ENCODE measurements around the gene ACSL5.
"Not testable (repeated sequence)": the region's sequence is repeated elsewhere in the genome, so short reads cannot be mapped to it uniquely, and the experiment has no call there.

ACSL5 gene

DNA sequence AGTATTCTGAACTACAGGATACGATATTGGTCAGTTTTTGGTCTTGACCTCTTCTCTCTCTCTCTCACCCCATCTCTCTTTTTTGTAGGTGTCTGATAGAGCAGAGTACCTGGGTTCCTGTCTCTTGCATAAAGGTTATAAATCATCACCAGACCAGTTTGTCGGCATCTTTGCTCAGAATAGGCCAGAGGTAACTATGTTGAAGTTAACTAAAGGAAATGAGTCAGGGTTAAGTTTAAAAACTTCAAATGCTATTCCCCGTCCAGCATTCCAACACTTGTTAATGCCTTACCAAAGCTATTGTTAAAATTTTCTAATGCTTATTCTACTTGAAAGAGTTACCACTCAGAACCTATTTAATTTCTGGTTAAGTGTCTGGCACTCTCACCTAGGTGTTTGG, 30.7 kb downstream of the ACSL5 start:
- in situ Hi-C loops (cut with HindIII; ENCODE audit: low sequenced_read_pairs) = no loop called here
- no peak for DNase-seq (ENCODE audit: low read depth)
- TF ChIP-seq, protein P1, sequence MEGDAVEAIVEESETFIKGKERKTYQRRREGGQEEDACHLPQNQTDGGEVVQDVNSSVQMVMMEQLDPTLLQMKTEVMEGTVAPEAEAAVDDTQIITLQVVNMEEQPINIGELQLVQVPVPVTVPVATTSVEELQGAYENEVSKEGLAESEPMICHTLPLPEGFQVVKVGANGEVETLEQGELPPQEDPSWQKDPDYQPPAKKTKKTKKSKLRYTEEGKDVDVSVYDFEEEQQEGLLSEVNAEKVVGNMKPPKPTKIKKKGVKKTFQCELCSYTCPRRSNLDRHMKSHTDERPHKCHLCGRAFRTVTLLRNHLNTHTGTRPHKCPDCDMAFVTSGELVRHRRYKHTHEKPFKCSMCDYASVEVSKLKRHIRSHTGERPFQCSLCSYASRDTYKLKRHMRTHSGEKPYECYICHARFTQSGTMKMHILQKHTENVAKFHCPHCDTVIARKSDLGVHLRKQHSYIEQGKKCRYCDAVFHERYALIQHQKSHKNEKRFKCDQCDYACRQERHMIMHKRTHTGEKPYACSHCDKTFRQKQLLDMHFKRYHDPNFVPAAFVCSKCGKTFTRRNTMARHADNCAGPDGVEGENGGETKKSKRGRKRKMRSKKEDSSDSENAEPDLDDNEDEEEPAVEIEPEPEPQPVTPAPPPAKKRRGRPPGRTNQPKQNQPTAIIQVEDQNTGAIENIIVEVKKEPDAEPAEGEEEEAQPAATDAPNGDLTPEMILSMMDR (IDR thresholded peaks at IDR 0.05; ENCODE audit: low read depth, low read length, missing control alignments) = no peak
- no peak overlapping the region for H3K4me3 ChIP-seq (ENCODE audit: low read depth, low read length)

- in situ Hi-C loops (cut with HindIII; ENCODE audit: low sequenced_read_pairs); DNase-seq (ENCODE audit: low read depth); H3K4me3 ChIP-seq (ENCODE audit: low read depth, low read length): not testable (repeated sequence)
Observed at GRCh38 chr10:112406806-112407205, 32.9 kb downstream of the ACSL5 start.

GRCh38 chr10:112407696-112408095, 33.8 kb downstream of the ACSL5 start:
- TF ChIP-seq, protein P1 (IDR thresholded peaks at IDR 0.05; ENCODE audit: low read depth, low read length, missing control alignments) = no peak
- no peak for DNase-seq (ENCODE audit: low read depth)
- no peak overlapping the region for H3K4me3 ChIP-seq (ENCODE audit: low read depth, low read length)
- in situ Hi-C loops (cut with HindIII; ENCODE audit: low sequenced_read_pairs) = no loop called here

DNA sequence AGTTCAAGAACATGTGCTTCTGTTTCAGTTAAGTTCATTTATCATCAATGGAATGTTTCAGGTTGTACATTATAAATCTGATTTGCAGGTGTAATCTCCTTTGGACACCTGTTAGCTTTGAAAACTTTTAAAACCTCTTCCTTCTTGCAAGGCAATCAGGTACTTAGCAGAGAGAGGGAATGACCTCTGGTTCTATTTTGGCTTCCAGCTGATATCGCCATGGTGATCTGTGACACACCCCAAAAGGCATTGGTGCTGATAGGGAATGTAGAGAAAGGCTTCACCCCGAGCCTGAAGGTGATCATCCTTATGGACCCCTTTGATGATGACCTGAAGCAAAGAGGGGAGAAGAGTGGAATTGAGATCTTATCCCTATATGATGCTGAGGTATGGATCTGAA, 35.4 kb downstream of the ACSL5 start:
- in situ Hi-C loops (cut with HindIII; ENCODE audit: low sequenced_read_pairs) = no loop called here
- no peak overlapping the region for H3K4me3 ChIP-seq (ENCODE audit: low read depth, low read length)
- DNase-seq (ENCODE audit: low read depth) = no peak
- TF ChIP-seq, protein P1 (IDR thresholded peaks at IDR 0.05; ENCODE audit: low read depth, low read length, missing control alignments) = no peak

GRCh38 chr10:112409755-112410154, 35.8 kb downstream of the ACSL5 start:
- no peak overlapping the region for H3K4me3 ChIP-seq (ENCODE audit: low read depth, low read length)
- TF ChIP-seq, protein P1 (IDR thresholded peaks at IDR 0.05; ENCODE audit: low read depth, low read length, missing control alignments) = no peak
- in situ Hi-C loops (cut with HindIII; ENCODE audit: low sequenced_read_pairs) = no loop called here

DNA sequence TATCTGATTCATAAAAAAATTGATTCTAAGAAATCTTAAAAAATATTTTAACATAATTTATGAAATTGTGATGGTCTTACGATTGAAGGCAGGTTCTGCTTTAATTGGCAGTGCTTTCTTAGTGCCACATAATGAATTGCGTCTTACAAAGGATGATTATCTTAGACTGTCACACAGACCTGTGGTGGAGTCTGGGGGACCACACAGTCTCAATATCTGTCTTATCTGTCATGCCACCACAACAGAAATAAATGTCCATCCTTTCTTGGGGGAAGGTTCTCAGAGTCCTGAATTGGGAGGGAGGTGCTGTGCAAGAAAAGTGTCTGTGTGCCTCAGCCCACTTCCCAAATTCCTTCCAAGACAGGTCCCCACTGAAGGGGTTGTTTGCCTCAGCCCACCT, 38.8 kb downstream of the ACSL5 start:
- DNase-seq (ENCODE audit: low read depth) = no peak
- TF ChIP-seq, protein P1 (IDR thresholded peaks at IDR 0.05; ENCODE audit: low read depth, low read length, missing control alignments) = no peak
- in situ Hi-C loops (cut with HindIII; ENCODE audit: low sequenced_read_pairs) = no loop called here
- H3K4me3 ChIP-seq (ENCODE audit: low read depth, low read length) = no peak overlapping the region

More at GRCh38 chr10:112409755-112410154, 35.8 kb downstream of the ACSL5 start:
- DNase-seq (ENCODE audit: low read depth) = no peak

- H3K4me3 ChIP-seq (ENCODE audit: low read depth, low read length) = no peak overlapping the region
- no peak for DNase-seq (ENCODE audit: low read depth)
- TF ChIP-seq, protein P1 (IDR thresholded peaks at IDR 0.05; ENCODE audit: low read depth, low read length, missing control alignments) = no peak
- in situ Hi-C loops (cut with HindIII; ENCODE audit: low sequenced_read_pairs) = no loop called here
Observed at GRCh38 chr10:112421731-112422130, 47.8 kb downstream of the ACSL5 start.

All from astrocyte of the cerebellum (primary cell).